LNCAP (cell line): ENCODE results near the gene DPP6.
"Not testable (repeated sequence)": the region's sequence is repeated elsewhere in the genome, so short reads cannot be mapped to it uniquely, and the experiment has no call there.

Experiments used
- CTCF ChIP-seq: fragments of 450-650 bp; IDR thresholded peaks from 2 replicates; pipeline ENCODE4 v1.5.1; 2017; ENCODE audit warnings: mild to moderate bottlenecking

The DPP6 gene

GRCh38 chr7:154051643-154052529 is at the start of gene DPP6:
DPP6 (plus strand) TSS chr7:154052398.
- not testable (repeated sequence) for TF ChIP-seq CTCF

DNA sequence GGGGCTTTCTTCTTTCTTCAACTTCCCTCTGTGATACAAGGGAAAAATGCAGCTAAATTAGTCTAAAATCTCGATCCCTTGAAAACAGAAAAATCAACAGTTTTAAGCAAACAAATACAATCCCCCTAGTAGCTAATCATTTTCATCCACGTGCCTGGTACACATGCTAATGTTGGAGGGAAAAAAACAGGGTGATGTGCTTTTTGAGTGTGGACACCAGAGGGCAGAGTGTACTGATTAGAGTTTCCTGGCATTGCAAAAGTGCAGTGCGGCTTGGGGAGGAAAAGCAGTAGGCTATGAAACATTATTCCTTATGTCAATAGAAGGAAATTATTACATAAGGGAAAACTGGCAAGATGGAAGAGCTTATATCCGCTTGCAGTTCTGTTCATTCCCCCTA is 19.6 kb downstream of the DPP6 start:
- peak; percentile 40 for TF ChIP-seq CTCF

GRCh38 chr7:154167051-154167450 is 114.9 kb downstream of the DPP6 start:
- no peak for TF ChIP-seq CTCF

DNA sequence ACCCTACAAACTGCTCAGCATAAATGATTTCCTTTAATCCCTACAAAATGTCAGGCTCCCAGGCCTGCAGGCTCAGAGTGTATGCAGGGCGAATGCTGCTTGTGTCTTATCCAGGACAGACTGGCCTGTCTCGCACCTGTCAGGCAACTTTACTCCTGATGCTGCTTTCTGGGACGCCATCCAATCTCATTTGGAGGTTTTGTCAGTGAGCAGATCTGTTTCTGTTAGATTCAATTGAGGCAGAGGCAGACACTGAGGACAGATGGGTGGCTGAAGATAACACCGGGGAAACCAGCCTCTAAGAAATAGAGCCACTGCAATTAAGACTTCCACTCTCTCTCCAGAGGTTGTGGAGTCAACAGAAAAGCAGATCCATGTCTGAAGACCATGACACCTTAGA is 115.6 kb downstream of the DPP6 start:
- TF ChIP-seq CTCF, result no peak

- no peak for TF ChIP-seq CTCF
Measured at GRCh38 chr7:154171422-154171821, 119.2 kb downstream of the DPP6 start.

GRCh38 chr7:154172236-154172635 is 120.0 kb downstream of the DPP6 start:
- no peak for TF ChIP-seq CTCF

DNA sequence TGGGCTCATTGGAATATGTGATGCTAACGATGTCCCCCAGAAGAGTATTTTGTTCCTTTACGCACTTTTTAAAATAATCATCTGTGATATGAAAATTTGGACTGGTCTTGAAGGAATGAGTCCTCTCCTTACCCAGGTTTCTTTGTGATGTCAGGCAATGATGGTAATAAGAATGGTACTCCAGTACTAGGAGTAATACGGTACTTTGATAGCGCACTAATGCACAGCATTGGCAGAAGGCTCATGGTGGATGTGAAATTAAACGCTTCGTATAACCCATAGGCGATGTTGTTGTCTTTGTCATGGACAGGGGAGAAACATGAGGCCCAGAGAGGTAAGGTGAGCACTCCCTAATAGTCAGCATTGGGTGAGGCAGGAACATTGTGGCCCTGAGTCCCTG is 125.4 kb downstream of the DPP6 start:
- TF ChIP-seq CTCF, result no peak

DNA sequence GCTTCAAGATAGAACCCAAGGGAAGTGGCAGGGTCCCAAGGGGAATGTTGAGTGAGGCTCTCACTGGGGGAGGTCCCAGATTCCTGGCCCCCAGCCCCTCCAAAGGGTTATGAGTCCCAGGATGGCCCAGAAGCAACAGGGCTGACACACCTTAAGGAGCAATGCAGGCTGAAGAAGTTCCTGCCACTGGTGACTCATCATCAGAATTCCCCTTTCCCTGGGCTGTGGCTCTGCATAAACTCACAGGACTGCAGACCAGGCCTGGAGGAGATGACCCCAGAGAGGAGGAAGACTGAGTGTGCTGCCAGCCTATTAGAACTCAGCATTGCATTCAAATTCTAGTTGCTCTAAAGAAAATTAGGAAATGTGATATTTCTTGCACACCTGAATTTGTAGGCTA is 126.7 kb downstream of the DPP6 start:
- no peak for TF ChIP-seq CTCF
